MM.1S (cell line): ENCODE data around the gene DUS3L.

Experiments
- CTCF ChIP-seq: fragments of 300-600 bp; sonication (generic); IDR thresholded peaks from 2 replicates; pipeline ENCODE4 v1.5.1; 2016; ENCODE audit warnings: antibody characterized with exemption, low read length, mixed read lengths
- EZH2 ChIP-seq: fragments of 300-600 bp; sonication (generic); optimal IDR thresholded peaks from 2 replicates; pipeline ENCODE3; 2017; ENCODE audit warnings: low read depth, mild to moderate bottlenecking, antibody characterized with exemption, low read length, mixed read lengths
- EZH2phosphoT487 ChIP-seq: fragments of 300-600 bp; sonication (generic); IDR thresholded peaks from 2 replicates; pipeline ENCODE4 v1.6.1; 2018; ENCODE audit warnings: antibody characterized with exemption, low read length

GRCh38 chr19:5789886-5790558, 941 bp downstream of the DUS3L start:
- TF ChIP-seq CTCF (no peak), EZH2 (no peak), EZH2phosphoT487 (no peak)
